ENCODE results near the gene AOC2.

DNA sequence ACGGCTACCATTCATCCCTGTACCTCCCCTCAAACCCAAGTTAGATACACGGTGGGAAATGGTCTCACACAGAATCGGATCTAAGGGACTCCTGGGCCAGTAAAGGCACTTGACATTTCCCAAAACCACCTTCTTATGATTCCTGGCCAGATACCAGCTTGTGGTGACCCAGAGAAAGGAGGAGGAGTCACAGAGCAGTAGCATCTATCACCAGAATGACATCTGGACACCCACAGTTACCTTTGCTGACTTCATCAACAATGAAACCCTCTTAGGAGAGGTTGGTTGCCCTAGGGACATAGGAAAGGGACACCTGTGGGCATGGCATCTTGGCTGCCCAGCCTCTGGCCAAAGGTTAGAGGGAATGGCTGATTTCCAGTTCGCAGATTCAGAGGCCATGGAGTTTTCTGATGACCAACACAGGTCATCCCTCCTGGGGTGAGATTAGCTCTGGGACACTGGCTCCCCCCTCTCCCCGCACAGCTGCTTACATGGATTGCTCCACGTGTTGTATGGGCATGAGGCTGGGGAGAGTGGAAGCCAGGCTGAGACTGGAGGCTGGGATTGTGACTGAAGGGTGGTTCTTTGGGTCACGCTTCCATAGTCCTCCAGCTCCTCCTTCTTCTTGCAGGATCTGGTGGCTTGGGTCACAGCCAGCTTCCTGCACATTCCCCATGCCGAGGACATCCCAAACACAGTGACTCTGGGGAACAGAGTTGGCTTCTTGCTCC lies 5.2 kb downstream of the AOC2 start:
- TF ChIP-seq CEBPB (IDR thresholded peaks at IDR 0.05; ENCODE audit: low read depth, low read length), result no peak
- no peak for TF ChIP-seq HDAC2 (IDR thresholded peaks at IDR 0.05; ENCODE audit: borderline replicate concordance in 1 of 2, low read depth in 2 of 2, low read length in 2 of 2)
- TF ChIP-seq, protein P1, sequence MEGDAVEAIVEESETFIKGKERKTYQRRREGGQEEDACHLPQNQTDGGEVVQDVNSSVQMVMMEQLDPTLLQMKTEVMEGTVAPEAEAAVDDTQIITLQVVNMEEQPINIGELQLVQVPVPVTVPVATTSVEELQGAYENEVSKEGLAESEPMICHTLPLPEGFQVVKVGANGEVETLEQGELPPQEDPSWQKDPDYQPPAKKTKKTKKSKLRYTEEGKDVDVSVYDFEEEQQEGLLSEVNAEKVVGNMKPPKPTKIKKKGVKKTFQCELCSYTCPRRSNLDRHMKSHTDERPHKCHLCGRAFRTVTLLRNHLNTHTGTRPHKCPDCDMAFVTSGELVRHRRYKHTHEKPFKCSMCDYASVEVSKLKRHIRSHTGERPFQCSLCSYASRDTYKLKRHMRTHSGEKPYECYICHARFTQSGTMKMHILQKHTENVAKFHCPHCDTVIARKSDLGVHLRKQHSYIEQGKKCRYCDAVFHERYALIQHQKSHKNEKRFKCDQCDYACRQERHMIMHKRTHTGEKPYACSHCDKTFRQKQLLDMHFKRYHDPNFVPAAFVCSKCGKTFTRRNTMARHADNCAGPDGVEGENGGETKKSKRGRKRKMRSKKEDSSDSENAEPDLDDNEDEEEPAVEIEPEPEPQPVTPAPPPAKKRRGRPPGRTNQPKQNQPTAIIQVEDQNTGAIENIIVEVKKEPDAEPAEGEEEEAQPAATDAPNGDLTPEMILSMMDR (IDR thresholded peaks at IDR 0.05; ENCODE audit: control extremely low read depth in 1 of 3, insufficient read depth in 1 of 3, low read depth in 1 of 3, low read length in 3 of 3), result no peak
- no peak for TF ChIP-seq POLR2A (IDR thresholded peaks at IDR 0.05; ENCODE audit: control extremely low read depth in 1 of 2, low read depth in 2 of 2, low read length in 2 of 2)
